ENCODE measurements around the gene PRPH2. TPM values are rescaled to one million over a fixed set of nuclear protein-coding genes. Genes with fewer than 3 reads are reported as not detected.

The PRPH2 gene
- polyA plus RNA-seq, 1 donor from 2014 or later, result not detected

DNA sequence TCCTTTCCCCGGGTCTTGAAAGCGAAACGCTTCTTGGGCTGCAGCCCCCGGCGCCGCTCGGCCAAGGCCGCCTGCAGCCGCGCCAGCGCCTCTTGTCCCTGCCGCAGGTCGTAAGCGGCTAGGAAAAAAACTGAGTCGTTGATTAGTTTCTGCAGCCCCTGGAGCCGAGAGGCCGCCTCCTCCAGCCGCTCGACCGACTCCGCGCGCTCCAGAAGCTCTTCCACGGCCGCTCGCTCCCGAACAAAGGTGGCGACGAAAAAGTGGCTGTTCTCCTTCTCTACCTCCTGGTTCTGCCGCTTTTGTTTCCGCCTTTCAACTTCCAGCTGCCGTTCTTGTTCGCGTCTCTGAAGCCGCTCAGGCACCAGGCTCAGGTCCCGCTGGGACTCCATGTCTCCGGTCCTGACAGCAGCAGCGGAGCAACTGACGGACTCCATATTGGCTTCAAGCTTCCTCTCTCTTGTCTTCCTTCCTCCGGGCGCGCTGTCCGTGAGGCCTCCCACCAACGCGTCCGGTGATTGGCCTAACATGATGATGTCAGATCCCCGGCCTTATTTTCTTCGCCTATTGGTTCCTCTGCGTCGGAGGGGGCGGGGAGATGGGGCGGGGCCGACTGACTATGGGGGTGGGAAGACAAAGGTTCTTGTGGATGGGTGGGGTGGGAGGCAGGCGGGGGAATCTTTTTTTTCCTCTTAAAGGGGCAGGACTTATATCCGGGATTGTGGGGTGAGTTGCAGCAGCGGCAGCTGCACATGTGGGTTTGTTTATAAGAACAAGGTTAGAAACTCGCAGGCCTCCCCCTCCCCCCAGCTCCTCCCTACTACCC lies 23.5 kb upstream of the PRPH2 start, which contains the start of gene TBCC:
TBCC (minus strand) TSS at position 464 of the 823 bp plus-strand sequence; CDS start at position 434, 30 bp downstream.
- no peak for TF ChIP-seq EZH2 (IDR thresholded peaks at IDR 0.05; ENCODE audit: borderline replicate concordance, insufficient read depth, low read length, poor library complexity, severe bottlenecking)
- TF ChIP-seq POLR2AphosphoS5 (IDR thresholded peaks at IDR 0.05), result peak; percentile 99
- no peak for TF ChIP-seq SMC3 (conservative IDR thresholded peaks at IDR 0.05; ENCODE audit: poor library complexity)
- TF ChIP-seq, protein P1, sequence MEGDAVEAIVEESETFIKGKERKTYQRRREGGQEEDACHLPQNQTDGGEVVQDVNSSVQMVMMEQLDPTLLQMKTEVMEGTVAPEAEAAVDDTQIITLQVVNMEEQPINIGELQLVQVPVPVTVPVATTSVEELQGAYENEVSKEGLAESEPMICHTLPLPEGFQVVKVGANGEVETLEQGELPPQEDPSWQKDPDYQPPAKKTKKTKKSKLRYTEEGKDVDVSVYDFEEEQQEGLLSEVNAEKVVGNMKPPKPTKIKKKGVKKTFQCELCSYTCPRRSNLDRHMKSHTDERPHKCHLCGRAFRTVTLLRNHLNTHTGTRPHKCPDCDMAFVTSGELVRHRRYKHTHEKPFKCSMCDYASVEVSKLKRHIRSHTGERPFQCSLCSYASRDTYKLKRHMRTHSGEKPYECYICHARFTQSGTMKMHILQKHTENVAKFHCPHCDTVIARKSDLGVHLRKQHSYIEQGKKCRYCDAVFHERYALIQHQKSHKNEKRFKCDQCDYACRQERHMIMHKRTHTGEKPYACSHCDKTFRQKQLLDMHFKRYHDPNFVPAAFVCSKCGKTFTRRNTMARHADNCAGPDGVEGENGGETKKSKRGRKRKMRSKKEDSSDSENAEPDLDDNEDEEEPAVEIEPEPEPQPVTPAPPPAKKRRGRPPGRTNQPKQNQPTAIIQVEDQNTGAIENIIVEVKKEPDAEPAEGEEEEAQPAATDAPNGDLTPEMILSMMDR (IDR thresholded peaks at IDR 0.05; ENCODE audit: poor library complexity, severe bottlenecking), result no peak
- TF ChIP-seq, protein P2, sequence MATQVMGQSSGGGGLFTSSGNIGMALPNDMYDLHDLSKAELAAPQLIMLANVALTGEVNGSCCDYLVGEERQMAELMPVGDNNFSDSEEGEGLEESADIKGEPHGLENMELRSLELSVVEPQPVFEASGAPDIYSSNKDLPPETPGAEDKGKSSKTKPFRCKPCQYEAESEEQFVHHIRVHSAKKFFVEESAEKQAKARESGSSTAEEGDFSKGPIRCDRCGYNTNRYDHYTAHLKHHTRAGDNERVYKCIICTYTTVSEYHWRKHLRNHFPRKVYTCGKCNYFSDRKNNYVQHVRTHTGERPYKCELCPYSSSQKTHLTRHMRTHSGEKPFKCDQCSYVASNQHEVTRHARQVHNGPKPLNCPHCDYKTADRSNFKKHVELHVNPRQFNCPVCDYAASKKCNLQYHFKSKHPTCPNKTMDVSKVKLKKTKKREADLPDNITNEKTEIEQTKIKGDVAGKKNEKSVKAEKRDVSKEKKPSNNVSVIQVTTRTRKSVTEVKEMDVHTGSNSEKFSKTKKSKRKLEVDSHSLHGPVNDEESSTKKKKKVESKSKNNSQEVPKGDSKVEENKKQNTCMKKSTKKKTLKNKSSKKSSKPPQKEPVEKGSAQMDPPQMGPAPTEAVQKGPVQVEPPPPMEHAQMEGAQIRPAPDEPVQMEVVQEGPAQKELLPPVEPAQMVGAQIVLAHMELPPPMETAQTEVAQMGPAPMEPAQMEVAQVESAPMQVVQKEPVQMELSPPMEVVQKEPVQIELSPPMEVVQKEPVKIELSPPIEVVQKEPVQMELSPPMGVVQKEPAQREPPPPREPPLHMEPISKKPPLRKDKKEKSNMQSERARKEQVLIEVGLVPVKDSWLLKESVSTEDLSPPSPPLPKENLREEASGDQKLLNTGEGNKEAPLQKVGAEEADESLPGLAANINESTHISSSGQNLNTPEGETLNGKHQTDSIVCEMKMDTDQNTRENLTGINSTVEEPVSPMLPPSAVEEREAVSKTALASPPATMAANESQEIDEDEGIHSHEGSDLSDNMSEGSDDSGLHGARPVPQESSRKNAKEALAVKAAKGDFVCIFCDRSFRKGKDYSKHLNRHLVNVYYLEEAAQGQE (IDR thresholded peaks at IDR 0.05; ENCODE audit: borderline replicate concordance), result peak; percentile 98
- no peak for TF ChIP-seq RAD21 (conservative IDR thresholded peaks at IDR 0.05)
- peak; percentile 99 for TF ChIP-seq TAF1 (IDR thresholded peaks at IDR 0.05; ENCODE audit: low read depth)
- peak; percentile 72 for TF ChIP-seq MXI1 (conservative IDR thresholded peaks at IDR 0.05; ENCODE audit: poor library complexity, severe bottlenecking)
- peak; percentile 43 for TF ChIP-seq EP300 (conservative IDR thresholded peaks at IDR 0.05; ENCODE audit: poor library complexity, severe bottlenecking)
- Histone ChIP-seq H3K79me2 (replicated peaks; ENCODE audit: insufficient read depth, low read length) (peaks cover 23% of the 10 kb centered on the region), H3K36me3 (ENCODE audit: insufficient read depth, low read length) (no peaks in the 10 kb centered on the region), H3K27ac (ENCODE audit: low read length) (peak within 1 kb of the TSS; percentile 97), H3K9me3 (ENCODE audit: low read length) (no peaks in the 10 kb centered on the region), H3K9me2 (ENCODE audit: insufficient read depth, low read length) (no peaks in the 10 kb centered on the region), H3K27me3 (ENCODE audit: insufficient read depth, low read depth, low read length) (no peaks in the 10 kb centered on the region), H2AFZ (ENCODE audit: low read depth, low read length) (peak within 1 kb of the TSS; percentile 52), H3K9ac (ENCODE audit: low read length) (peak within 1 kb of the TSS; percentile 98), H4K20me1 (ENCODE audit: insufficient read depth) (no peaks in the 10 kb centered on the region), H3K4me3 (ENCODE audit: low read length) (peak within 1 kb of the TSS; percentile 98), H3F3A (ENCODE audit: insufficient read depth, low read length, poor library complexity, severe bottlenecking) (peaks cover 18% of the 10 kb centered on the region), H3K4me2 (ENCODE audit: low read length) (peak within 1 kb of the TSS; percentile 98)

GRCh38 chr6:42745083-42745639 lies 22.8 kb upstream of the PRPH2 start:
- TF ChIP-seq TAF1 (IDR thresholded peaks at IDR 0.05; ENCODE audit: low read depth) (no peak), EZH2 (IDR thresholded peaks at IDR 0.05; ENCODE audit: borderline replicate concordance, insufficient read depth, low read length, poor library complexity, severe bottlenecking) (no peak), MXI1 (conservative IDR thresholded peaks at IDR 0.05; ENCODE audit: poor library complexity, severe bottlenecking) (no peak), POLR2AphosphoS5 (IDR thresholded peaks at IDR 0.05) (peak; percentile 38), EP300 (conservative IDR thresholded peaks at IDR 0.05; ENCODE audit: poor library complexity, severe bottlenecking) (no peak), RAD21 (conservative IDR thresholded peaks at IDR 0.05) (no peak), SMC3 (conservative IDR thresholded peaks at IDR 0.05; ENCODE audit: poor library complexity) (peak; percentile 12)
- TF ChIP-seq, protein P2 (IDR thresholded peaks at IDR 0.05; ENCODE audit: borderline replicate concordance), result no peak
- TF ChIP-seq, protein P1 (IDR thresholded peaks at IDR 0.05; ENCODE audit: poor library complexity, severe bottlenecking), result peak; percentile 11
- H3K27ac ChIP-seq (ENCODE audit: low read length), result peak overlapping the region; percentile 97
- H3K4me2 ChIP-seq (ENCODE audit: low read length), result peak overlapping the region; percentile 98
- H3K9me3 ChIP-seq (ENCODE audit: low read length), result no peaks in the 10 kb centered on the region
- H3F3A ChIP-seq (ENCODE audit: insufficient read depth, low read length, poor library complexity, severe bottlenecking), result peaks cover 18% of the 10 kb centered on the region
- peaks cover 23% of the 10 kb centered on the region for H3K79me2 ChIP-seq (replicated peaks; ENCODE audit: insufficient read depth, low read length)
- peak overlapping the region; percentile 52 for H2AFZ ChIP-seq (ENCODE audit: low read depth, low read length)
- no peaks in the 10 kb centered on the region for H3K27me3 ChIP-seq (ENCODE audit: insufficient read depth, low read depth, low read length)
- no peaks in the 10 kb centered on the region for H3K36me3 ChIP-seq (ENCODE audit: insufficient read depth, low read length)
- H4K20me1 ChIP-seq (ENCODE audit: insufficient read depth), result no peaks in the 10 kb centered on the region
- peak overlapping the region; percentile 98 for H3K4me3 ChIP-seq (ENCODE audit: low read length)
- H3K9me2 ChIP-seq (ENCODE audit: insufficient read depth, low read length), result no peaks in the 10 kb centered on the region
- peak overlapping the region; percentile 98 for H3K9ac ChIP-seq (ENCODE audit: low read length)
